Caco-2 (cell line): Measurements from ENCODE around the gene IL1F10. TPM values are rescaled to one million over a fixed set of nuclear protein-coding genes. Genes with fewer than 3 reads are reported as not detected.

ENCODE experiments used
- BruUV-seq: library from RNA; stranded (reverse); fragments of 400-500 nt; replicated peaks from 2 replicates; lab custom pipeline; 2021; lab: Mats Ljungman, UMichigan
- CTCF ChIA-PET: fragments of 300-600 bp; sonication (Branson Sonifier 250); formaldehyde crosslinking; loops from one replicate; lab custom pipeline; 2022; ENCODE audit warnings: antibody characterized with exemption; lab: Charles Lee
- POLR2A ChIA-PET: fragments of 300-600 bp; sonication (Branson Sonifier 250); formaldehyde crosslinking; loops from one replicate; lab custom pipeline; 2022; ENCODE audit warnings: antibody characterized with exemption; lab: Charles Lee
- DNase-seq, 2 experiments: peaks; one replicate each; pipeline versions ENCODE4 v3.0.0 to v3.0.0-alpha.2; 2020 to 2022
- H3K27me3 ChIP-seq: replicated peaks from 2 replicates; pipeline ENCODE4 v1.6.0; 2011; ENCODE audit warnings: low read length; ENCODE audit not compliant: control insufficient read depth, insufficient read depth
- H3K36me3 ChIP-seq: 2 replicates; pipeline ENCODE4 v1.5.1; 2011; ENCODE audit warnings: low read length; ENCODE audit not compliant: control insufficient read depth, insufficient read depth
- H3K4me1 ChIP-seq: fragments of 250-450 bp; sonication (Bioruptor Pico); 2 replicates; pipeline ENCODE4 v1.5.1; 2020; ENCODE audit warnings: mild to moderate bottlenecking
- H3K4me3 ChIP-seq: 2 replicates; pipeline ENCODE4 v1.5.1; 2011; ENCODE audit warnings: low read depth, mild to moderate bottlenecking, control low read depth, low read length
- H3K9me3 ChIP-seq: fragments of 250-450 bp; sonication (Bioruptor Pico); 2 replicates; pipeline ENCODE4 v1.5.1; 2020; ENCODE audit warnings: mild to moderate bottlenecking, moderate library complexity
- H3K27ac Mint-ChIP-seq: one replicate; pipeline ENCODE4 v1.8.0; 2022; ENCODE audit warnings: mixed read lengths; ENCODE audit not compliant: unreplicated experiment
- H3K27me3 Mint-ChIP-seq: one replicate; pipeline ENCODE4 v1.8.0; 2022; ENCODE audit warnings: mixed read lengths; ENCODE audit not compliant: insufficient read depth, unreplicated experiment
- H3K36me3 Mint-ChIP-seq: one replicate; pipeline ENCODE4 v1.8.0; 2022; ENCODE audit warnings: mild to moderate bottlenecking, mixed read lengths; ENCODE audit not compliant: insufficient read depth, unreplicated experiment
- H3K4me1 Mint-ChIP-seq: one replicate; pipeline ENCODE4 v1.8.0; 2022; ENCODE audit warnings: low read depth, mixed read lengths; ENCODE audit not compliant: unreplicated experiment
- H3K4me3 Mint-ChIP-seq: one replicate; pipeline ENCODE4 v1.8.0; 2022; ENCODE audit warnings: mild to moderate bottlenecking, moderate library complexity, mixed read lengths; ENCODE audit not compliant: unreplicated experiment
- H3K9me3 Mint-ChIP-seq: one replicate; pipeline ENCODE4 v1.8.0; 2022; ENCODE audit warnings: mixed read lengths; ENCODE audit not compliant: unreplicated experiment
- CTCF ChIP-seq, 2 experiments: fragments of 200-600 bp in 1 of 2; IDR thresholded peaks; 1 replicate in 1 of 2; 2 replicates in 1 of 2; pipeline versions ENCODE4 v1.5.1 to v1.8.0; 2011 to 2022; ENCODE audit warnings: antibody characterized with exemption in 1 of 2, control low read depth in 1 of 2, inconsistent platforms in 1 of 2, low read depth in 1 of 2, low read length in 1 of 2, mild to moderate bottlenecking in 1 of 2, moderate library complexity in 1 of 2; ENCODE audit not compliant: insufficient read depth in 1 of 2, severe bottlenecking in 1 of 2, unreplicated experiment in 1 of 2
- intact Hi-C: fragments of 100-400 bp; cut with micrococcal nuclease; formaldehyde crosslinking; loops from one replicate; pipeline ENCODE4 v1.10.0; 2022; ENCODE audit not compliant: unreplicated experiment
- total RNA-seq: library from RNA; stranded (reverse); gene quantifications from 2 replicates; pipeline ENCODE4 v1.2.3, GENCODE V29; 2022

The IL1F10 gene
- total RNA-seq, 1 experiment from 2014 or later = not detected

GRCh38 chr2:113024764-113025163, 43.0 kb upstream of the IL1F10 start:
- POLR2A ChIA-PET = no interaction called here
- no peaks in the 10 kb centered on the region for H3K36me3 ChIP-seq
- no peak for DNase-seq
- peaks cover 5% of the 10 kb centered on the region; the same call in 1 of the 2 replicates for H3K27me3 ChIP-seq
- no peak overlapping the region for H3K4me3 ChIP-seq
- H3K27ac Mint-ChIP-seq = no peak overlapping the region
- no peaks in the 10 kb centered on the region for H3K4me1 Mint-ChIP-seq
- TF ChIP-seq CTCF (IDR thresholded peaks at IDR 0.05; ENCODE audit: insufficient read depth in 1 of 2, low read depth in 1 of 2, low read length in 1 of 2, severe bottlenecking in 1 of 2, unreplicated experiment in 1 of 2) = no peak
- H3K36me3 Mint-ChIP-seq = no peaks in the 10 kb centered on the region
- CTCF ChIA-PET = no interaction called here
- BruUV-seq = no TSS peak
- H3K9me3 ChIP-seq = no peaks in the 10 kb centered on the region
- peaks cover 31% of the 10 kb centered on the region for H3K27me3 Mint-ChIP-seq
- peaks cover 4% of the 10 kb centered on the region for H3K9me3 Mint-ChIP-seq
- H3K4me1 ChIP-seq = no peaks in the 10 kb centered on the region
- no peak overlapping the region for H3K4me3 Mint-ChIP-seq
- intact Hi-C loops = no loop called here

GRCh38 chr2:113025737-113026136, 42.0 kb upstream of the IL1F10 start:
- peaks cover 34% of the 10 kb centered on the region for H3K27me3 Mint-ChIP-seq
- no peak overlapping the region for H3K27ac Mint-ChIP-seq
- no peaks in the 10 kb centered on the region for H3K4me1 Mint-ChIP-seq
- ChIA-PET POLR2A (no interaction called here), CTCF (no interaction called here)
- H3K9me3 Mint-ChIP-seq = no peaks in the 10 kb centered on the region
- no peaks in the 10 kb centered on the region for H3K4me1 ChIP-seq
- H3K4me3 Mint-ChIP-seq = no peak overlapping the region
- no peaks in the 10 kb centered on the region for H3K36me3 Mint-ChIP-seq
- no peak for DNase-seq
- no peak overlapping the region for H3K4me3 ChIP-seq
- H3K36me3 ChIP-seq = no peaks in the 10 kb centered on the region
- intact Hi-C loops = no loop called here
- BruUV-seq = no TSS peak
- TF ChIP-seq CTCF (IDR thresholded peaks at IDR 0.05; ENCODE audit: insufficient read depth in 1 of 2, low read depth in 1 of 2, low read length in 1 of 2, severe bottlenecking in 1 of 2, unreplicated experiment in 1 of 2) = no peak
- H3K27me3 ChIP-seq = peaks cover 5% of the 10 kb centered on the region; the same call in 1 of the 2 replicates
- H3K9me3 ChIP-seq = no peaks in the 10 kb centered on the region

- POLR2A ChIA-PET = no interaction called here
- no TSS peak for BruUV-seq
- CTCF ChIA-PET = no interaction called here
- Mint-ChIP-seq H3K27ac (no peak overlapping the region), H3K4me1 (no peaks in the 10 kb centered on the region), H3K27me3 (peaks cover 29% of the 10 kb centered on the region), H3K9me3 (no peaks in the 10 kb centered on the region), H3K4me3 (no peak overlapping the region), H3K36me3 (no peaks in the 10 kb centered on the region)
- Histone ChIP-seq H3K9me3 (no peaks in the 10 kb centered on the region), H3K4me1 (no peaks in the 10 kb centered on the region), H3K36me3 (no peaks in the 10 kb centered on the region), H3K27me3 (peaks cover 5% of the 10 kb centered on the region; the same call in 1 of the 2 replicates), H3K4me3 (no peak overlapping the region)
- no peak for DNase-seq
- intact Hi-C loops = no loop called here
- no peak for TF ChIP-seq CTCF (IDR thresholded peaks at IDR 0.05; ENCODE audit: insufficient read depth in 1 of 2, low read depth in 1 of 2, low read length in 1 of 2, severe bottlenecking in 1 of 2, unreplicated experiment in 1 of 2)
Observed at GRCh38 chr2:113027691-113028090, 40.1 kb upstream of the IL1F10 start.
